SU-DHL-6 (cell line): ENCODE data around the gene TNFRSF21.

Source experiments
- CTCF ChIP-seq: fragments of 200-600 bp; sonication (generic); IDR thresholded peaks from one replicate; pipeline ENCODE4 v1.5.1; 2017; ENCODE audit warnings: antibody characterized with exemption, mild to moderate bottlenecking, low read length, moderate library complexity; ENCODE audit not compliant: insufficient read depth, poor library complexity, severe bottlenecking
- EZH2phosphoT487 ChIP-seq: fragments of 200-600 bp; sonication (generic), shearing (Covaris generic); conservative IDR thresholded peaks from 2 replicates; pipeline ENCODE4 v1.6.1; 2018; ENCODE audit warnings: mild to moderate bottlenecking, antibody characterized with exemption, low read length, moderate library complexity, mixed read lengths

GRCh38 chr6:47277702-47278101 is 32.0 kb downstream of the TNFRSF21 start:
- TF ChIP-seq CTCF (no peak), EZH2phosphoT487 (no peak)
